Peyer's patch (tissue), 4 donors: Measurements from ENCODE around the gene LINGO1.

ENCODE experiments used
- CTCF ChIP-seq, 6 experiments: fragments of 450-650 bp in 4 of 6; fragments of 200-600 bp in 2 of 6; sonication (generic) in 1 of 6; IDR thresholded peaks; one replicate each; pipeline ENCODE4 v1.5.1; 2017 to 2019; ENCODE audit warnings: antibody characterized with exemption in 6 of 6, mild to moderate bottlenecking in 3 of 6, moderate library complexity in 1 of 6
- POLR2A ChIP-seq, 2 donors: fragments of 450-650 bp; IDR thresholded peaks; one replicate each; pipeline ENCODE4 v1.5.1; 2017; ENCODE audit warnings: antibody characterized with exemption in 2 of 2, mild to moderate bottlenecking in 2 of 2, moderate library complexity in 2 of 2

- no peak for TF ChIP-seq CTCF (IDR thresholded peaks at IDR 0.05)
- no peak for TF ChIP-seq POLR2A (IDR thresholded peaks at IDR 0.05)
These were observed 6.7 kb upstream of the LINGO1 start for GRCh38 chr15:77639431-77639830.
